GM12801 (cell line): ENCODE data around the gene GNLY.

Source experiments
- CTCF ChIP-seq: IDR thresholded peaks from one replicate; pipeline ENCODE4 v1.5.1; 2011; ENCODE audit warnings: control low read depth; ENCODE audit not compliant: insufficient read length; ENCODE audit errors: extremely low read depth

Gene GNLY

GRCh38 chr2:85740193-85740592, 46.0 kb downstream of the GNLY start:
- TF ChIP-seq CTCF: no peak

GRCh38 chr2:85741211-85741832, 47.2 kb downstream of the GNLY start:
- no peak for TF ChIP-seq CTCF

- TF ChIP-seq CTCF: no peak
Measured at GRCh38 chr2:85741833-85742455, 47.8 kb downstream of the GNLY start.

- no peak for TF ChIP-seq CTCF
Measured at GRCh38 chr2:85743304-85743978, 49.3 kb downstream of the GNLY start.

GRCh38 chr2:85744055-85744454, 49.9 kb downstream of the GNLY start:
- TF ChIP-seq CTCF: no peak

- TF ChIP-seq CTCF: no peak
Measured at GRCh38 chr2:85744741-85745601, 50.8 kb downstream of the GNLY start.

- no peak for TF ChIP-seq CTCF
Measured at GRCh38 chr2:85745619-85746018, 51.5 kb downstream of the GNLY start.
